ENCODE results near the gene SETD1B. TPM values are rescaled to one million over a fixed set of nuclear protein-coding genes. Genes with fewer than 3 reads are reported as not detected.
"Not testable (repeated sequence)": the region's sequence is repeated elsewhere in the genome, so short reads cannot be mapped to it uniquely, and the experiment has no call there.

SETD1B gene
- polyA plus RNA-seq, 3 donors = 5.7 to 11.1 (median 10.6) TPM

GRCh38 chr12:121858662-121859572 lies 55.1 kb downstream of the SETD1B start, which contains the start of gene HPD:
TSS of gene HPD (minus strand) at chr12:121858859. CDS start at chr12:121858823, 36 bp downstream.
- no peak within 1 kb of the TSS for H3K27ac ChIP-seq (ENCODE audit: low read depth, low read length)
- 57 to 60% (median 60%) methylated on average over 16 of the region's 16 CpGs for WGBS, 3 donors

GRCh38 chr12:121860257-121860656 lies 56.4 kb downstream of the SETD1B start:
- WGBS, 3 donors = 90 to 100% (median 100%) methylated on average over 1 of the region's 1 CpG

GRCh38 chr12:121860699-121861098 lies 56.9 kb downstream of the SETD1B start:
- WGBS, 3 donors = 98 to 100% (median 98%) methylated on average over 4 of the region's 4 CpGs
- H3K27ac ChIP-seq (ENCODE audit: low read depth, low read length) = not testable (repeated sequence)

More at GRCh38 chr12:121860257-121860656, 56.4 kb downstream of the SETD1B start:
- no peak overlapping the region for H3K27ac ChIP-seq (ENCODE audit: low read depth, low read length)

GRCh38 chr12:121861636-121862254 lies 57.9 kb downstream of the SETD1B start:
- 32 to 54% (median 47%) methylated on average over 11 of the region's 11 CpGs for WGBS, 3 donors
- no peak overlapping the region for H3K27ac ChIP-seq (ENCODE audit: low read depth, low read length)

DNA sequence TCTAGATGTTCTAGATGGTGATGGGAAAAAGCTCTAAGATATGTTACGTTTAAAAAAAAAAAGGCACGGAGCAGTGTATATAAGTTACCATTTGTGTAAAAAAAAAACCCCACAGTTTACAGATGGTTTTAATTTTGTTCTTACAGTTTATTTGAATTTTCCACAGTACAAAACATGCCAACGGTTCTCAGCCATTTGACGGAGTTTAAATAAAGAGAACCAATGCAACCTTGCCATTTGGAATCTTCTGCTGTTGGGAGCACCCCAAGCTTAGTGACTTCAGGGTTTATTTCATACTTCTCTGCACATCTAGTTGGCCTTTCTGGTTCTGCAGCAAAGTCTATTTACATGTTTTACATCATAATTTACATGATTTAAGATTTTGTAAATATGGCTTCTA lies 62.5 kb downstream of the SETD1B start:
- 73 to 83% (median 83%) methylated on average over 4 of the region's 4 CpGs for WGBS, 3 donors
- H3K27ac ChIP-seq (ENCODE audit: low read depth, low read length) = no peak overlapping the region

- H3K27ac ChIP-seq (ENCODE audit: low read depth, low read length) = not testable (repeated sequence)
- 94 to 96% (median 95%) methylated on average over 7 to 8 of the region's 8 CpGs for WGBS, 3 donors
Observed at GRCh38 chr12:121869229-121869628, 65.4 kb downstream of the SETD1B start.

DNA sequence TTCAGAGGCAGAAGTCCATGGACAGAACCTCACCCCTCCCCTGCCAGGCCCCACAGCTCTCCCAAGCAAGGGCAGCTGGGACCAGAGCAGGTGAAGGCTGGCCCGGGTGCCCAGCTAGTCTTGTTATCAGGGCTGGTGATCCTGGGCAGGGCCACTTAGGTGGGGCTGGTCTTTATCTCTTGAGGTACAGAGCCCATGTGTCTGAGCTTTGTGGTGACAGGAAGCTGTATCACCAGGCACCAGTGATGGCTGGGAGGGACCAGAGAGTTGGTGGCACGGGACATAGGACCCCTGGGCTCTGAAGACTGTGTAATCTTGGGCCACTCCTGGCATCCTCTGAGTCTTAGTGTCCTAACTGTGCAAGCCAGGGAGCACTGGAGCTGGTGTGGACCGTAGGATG lies 67.7 kb downstream of the SETD1B start:
- WGBS, 3 donors = 57 to 83% (median 66%) methylated on average over 3 of the region's 3 CpGs
- no peak overlapping the region for H3K27ac ChIP-seq (ENCODE audit: low read depth, low read length)

- 45 to 61% (median 49%) methylated on average over 5 of the region's 5 CpGs for WGBS, 3 donors
- no peak overlapping the region for H3K27ac ChIP-seq (ENCODE audit: low read depth, low read length)
Observed at GRCh38 chr12:121872546-121873215, 68.9 kb downstream of the SETD1B start.

GRCh38 chr12:121873216-121873569 lies 69.4 kb downstream of the SETD1B start:
- H3K27ac ChIP-seq (ENCODE audit: low read depth, low read length) = no peak overlapping the region
- 83 to 91% (median 88%) methylated on average over 6 of the region's 6 CpGs for WGBS, 3 donors

GRCh38 chr12:121874071-121874470 lies 70.3 kb downstream of the SETD1B start:
- no peak overlapping the region for H3K27ac ChIP-seq (ENCODE audit: low read depth, low read length)
- 62 to 94% (median 66%) methylated on average over 6 of the region's 6 CpGs for WGBS, 3 donors

DNA sequence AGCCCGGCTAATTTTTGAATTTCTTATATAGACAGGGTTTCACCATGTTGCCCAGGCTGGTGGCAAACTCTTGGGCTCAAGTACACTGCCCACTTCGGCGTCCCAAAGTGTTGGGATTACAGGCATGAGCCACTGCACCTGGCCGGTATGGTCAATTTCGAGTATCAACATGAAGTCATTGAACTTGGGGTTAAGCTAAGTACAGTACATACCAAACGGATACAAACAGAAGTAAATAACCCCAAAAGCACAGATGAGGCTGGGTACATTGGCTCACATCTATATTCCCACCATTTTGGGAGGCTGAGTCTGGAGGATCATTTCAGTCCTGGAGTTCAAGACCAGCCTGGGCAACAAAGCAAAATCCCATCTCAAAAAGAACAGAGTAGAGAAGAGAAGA lies 71.8 kb downstream of the SETD1B start:
- H3K27ac ChIP-seq (ENCODE audit: low read depth, low read length) = no peak overlapping the region
- WGBS, 3 donors = 87 to 91% (median 88%) methylated on average over 6 of the region's 6 CpGs

DNA sequence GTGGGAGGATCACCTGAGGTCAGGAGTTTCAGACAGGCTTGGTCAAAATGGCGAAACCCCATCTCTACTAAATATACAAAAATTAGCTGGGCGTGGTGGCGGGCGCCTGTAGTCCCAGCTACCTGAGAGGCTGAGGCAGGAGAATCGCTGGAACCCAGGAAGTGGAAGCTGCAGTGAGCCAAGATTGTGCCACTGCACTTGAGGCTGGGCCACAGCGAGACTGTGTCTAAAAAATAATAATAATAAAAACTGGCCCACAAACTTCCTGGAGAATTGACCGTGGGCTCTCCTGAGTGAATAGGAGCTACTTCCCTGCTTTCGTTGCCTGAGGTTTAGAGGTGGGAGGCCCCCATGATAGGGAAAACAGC lies 72.3 kb downstream of the SETD1B start:
- WGBS, 3 donors = 78 to 93% (median 83%) methylated on average over 8 of the region's 8 CpGs
- H3K27ac ChIP-seq (ENCODE audit: low read depth, low read length) = not testable (repeated sequence)

Other genes with a start within 250 kb of the SETD1B start
- gene KDM2B, start 223.0 kb upstream of the SETD1B start, polyA plus RNA-seq = 1 to 10 TPM; 6.1 to 9.8 (median 9.3) TPM
- gene ORAI1, start 177.5 kb upstream of the SETD1B start, polyA plus RNA-seq = 10 to 100 TPM in 2 of 3 donors, 1 to 10 TPM in 1; 9.1 to 14.5 (median 13.9) TPM
- under 1 TPM; 0.15 to 0.39 (median 0.34) TPM for gene MORN3, start 134.4 kb upstream of the SETD1B start, polyA plus RNA-seq
- gene TMEM120B, start 91.3 kb upstream of the SETD1B start, polyA plus RNA-seq = 10 to 100 TPM in 1 of 3 donors, 1 to 10 TPM in 2; 6.1 to 10.6 (median 8.3) TPM
- gene RHOF, start 10.3 kb upstream of the SETD1B start, polyA plus RNA-seq = 1 to 10 TPM; 2.3 to 4.3 (median 3.3) TPM
- gene HPD, start 54.9 kb downstream of the SETD1B start, polyA plus RNA-seq = 1 to 10 TPM in 2 of 3 donors, under 1 TPM in 1; 0.91 to 4.5 (median 3.5) TPM
- 10 to 100 TPM; 68.6 to 95.9 (median 77.6) TPM for gene PSMD9, start 84.8 kb downstream of the SETD1B start, polyA plus RNA-seq
- 1 to 10 TPM in 1 of 3 donors, under 1 TPM in 2; 0.46 to 1.2 (median 0.79) TPM for gene CFAP251, start 114.6 kb downstream of the SETD1B start, polyA plus RNA-seq
- gene BCL7A, start 217.9 kb downstream of the SETD1B start, polyA plus RNA-seq = 1 to 10 TPM; 1.1 to 8.7 (median 3.1) TPM

Data from adipose tissue (tissue), 3 donors.